ENCODE measurements around the gene CPEB4.

Gene CPEB4

GRCh38 chr5:173880306-173880985, 7.7 kb upstream of the CPEB4 start:
- Histone ChIP-seq H3K27ac (ENCODE audit: low read length, poor library complexity, severe bottlenecking) (no peak overlapping the region), H3K36me3 (ENCODE audit: control insufficient read depth in 1 of 2, insufficient read depth in 2 of 2, low read depth in 1 of 2, low read length in 2 of 2) (no peaks in the 10 kb centered on the region), H4K91ac (ENCODE audit: low read length) (no peak overlapping the region), H3K9ac (ENCODE audit: low read length) (peak overlapping the region; percentile 5), H2BK15ac (ENCODE audit: low read depth, poor library complexity, severe bottlenecking) (no peak overlapping the region), H3K4ac (ENCODE audit: low read depth in 1 of 2, low read length in 2 of 2) (no peak overlapping the region), H3K4me2 (ENCODE audit: low read length, poor library complexity, severe bottlenecking) (no peak overlapping the region), H2BK12ac (ENCODE audit: low read length in 2 of 2) (no peak overlapping the region), H3K79me1 (replicated peaks; ENCODE audit: low read length, poor library complexity, severe bottlenecking) (no peaks in the 10 kb centered on the region), H3K27me3 (ENCODE audit: control insufficient read depth in 1 of 2, insufficient read depth in 1 of 2, low read length in 2 of 2) (no peaks in the 10 kb centered on the region), H2BK120ac (ENCODE audit: low read depth, low read length) (no peak overlapping the region), H3K9me3 (ENCODE audit: control insufficient read depth, low read length) (peaks cover 4% of the 10 kb centered on the region), H4K8ac (ENCODE audit: low read length) (no peak overlapping the region), H3K14ac (ENCODE audit: low read length in 2 of 2) (no peak overlapping the region), H3K23ac (ENCODE audit: low read length in 2 of 2) (no peak overlapping the region), H2BK5ac (ENCODE audit: low read depth, low read length, poor library complexity, severe bottlenecking) (no peak overlapping the region), H3K4me3 (ENCODE audit: insufficient read depth in 1 of 2, low read depth in 1 of 2, low read length in 2 of 2) (no peak overlapping the region), H3K18ac (ENCODE audit: low read depth in 1 of 2, low read length in 2 of 2) (no peak overlapping the region), H2AFZ (ENCODE audit: low read depth, low read length) (no peak overlapping the region), H2AK5ac (ENCODE audit: low read length, severe bottlenecking) (no peak overlapping the region), H3K4me1 (ENCODE audit: control insufficient read depth, insufficient read depth, low read depth, low read length) (no peaks in the 10 kb centered on the region)
- peak; percentile 72 for DNase-seq
- 100% methylated on average over 4 of the region's 5 CpGs for WGBS

GRCh38 chr5:173881811-173882575, 6.2 kb upstream of the CPEB4 start:
- WGBS = 97% methylated on average over 5 of the region's 6 CpGs
- H3K4ac ChIP-seq (ENCODE audit: low read depth in 1 of 2, low read length in 2 of 2) = no peak overlapping the region

GRCh38 chr5:173882632-173883031, 5.5 kb upstream of the CPEB4 start:
- H3K27ac ChIP-seq (ENCODE audit: low read length, poor library complexity, severe bottlenecking) = no peak overlapping the region
- H3K4me2 ChIP-seq (ENCODE audit: low read length, poor library complexity, severe bottlenecking) = no peak overlapping the region
- DNase-seq = no peak
- no peak overlapping the region for H2BK12ac ChIP-seq (ENCODE audit: low read length in 2 of 2)
- no peak overlapping the region for H2AFZ ChIP-seq (ENCODE audit: low read depth, low read length)
- H3K79me1 ChIP-seq (replicated peaks; ENCODE audit: low read length, poor library complexity, severe bottlenecking) = no peaks in the 10 kb centered on the region
- no peak overlapping the region for H3K18ac ChIP-seq (ENCODE audit: low read depth in 1 of 2, low read length in 2 of 2)
- no peak overlapping the region for H3K14ac ChIP-seq (ENCODE audit: low read length in 2 of 2)
- no peak overlapping the region for H2BK15ac ChIP-seq (ENCODE audit: low read depth, poor library complexity, severe bottlenecking)
- H3K9me3 ChIP-seq (ENCODE audit: control insufficient read depth, low read length) = peaks cover 4% of the 10 kb centered on the region
- H3K23ac ChIP-seq (ENCODE audit: low read length in 2 of 2) = no peak overlapping the region
- H4K91ac ChIP-seq (ENCODE audit: low read length) = no peak overlapping the region
- no peak overlapping the region for H2BK5ac ChIP-seq (ENCODE audit: low read depth, low read length, poor library complexity, severe bottlenecking)
- H3K9ac ChIP-seq (ENCODE audit: low read length) = no peak overlapping the region
- H3K4me3 ChIP-seq (ENCODE audit: insufficient read depth in 1 of 2, low read depth in 1 of 2, low read length in 2 of 2) = no peak overlapping the region
- no peaks in the 10 kb centered on the region for H3K27me3 ChIP-seq (ENCODE audit: control insufficient read depth in 1 of 2, insufficient read depth in 1 of 2, low read length in 2 of 2)
- no peak overlapping the region for H2BK120ac ChIP-seq (ENCODE audit: low read depth, low read length)
- H3K36me3 ChIP-seq (ENCODE audit: control insufficient read depth in 1 of 2, insufficient read depth in 2 of 2, low read depth in 1 of 2, low read length in 2 of 2) = no peaks in the 10 kb centered on the region
- H3K4me1 ChIP-seq (ENCODE audit: control insufficient read depth, insufficient read depth, low read depth, low read length) = peaks cover 2% of the 10 kb centered on the region
- H2AK5ac ChIP-seq (ENCODE audit: low read length, severe bottlenecking) = no peak overlapping the region
- H3K4ac ChIP-seq (ENCODE audit: low read depth in 1 of 2, low read length in 2 of 2) = no peak overlapping the region
- no peak overlapping the region for H4K8ac ChIP-seq (ENCODE audit: low read length)

More at GRCh38 chr5:173881811-173882575, 6.2 kb upstream of the CPEB4 start:
- no peak overlapping the region for H3K4me3 ChIP-seq (ENCODE audit: insufficient read depth in 1 of 2, low read depth in 1 of 2, low read length in 2 of 2)
- H3K23ac ChIP-seq (ENCODE audit: low read length in 2 of 2) = no peak overlapping the region
- H3K9me3 ChIP-seq (ENCODE audit: control insufficient read depth, low read length) = peaks cover 4% of the 10 kb centered on the region
- H3K9ac ChIP-seq (ENCODE audit: low read length) = no peak overlapping the region
- no peak overlapping the region for H2BK15ac ChIP-seq (ENCODE audit: low read depth, poor library complexity, severe bottlenecking)
- no peaks in the 10 kb centered on the region for H3K27me3 ChIP-seq (ENCODE audit: control insufficient read depth in 1 of 2, insufficient read depth in 1 of 2, low read length in 2 of 2)
- H3K4me2 ChIP-seq (ENCODE audit: low read length, poor library complexity, severe bottlenecking) = no peak overlapping the region
- DNase-seq = no peak
- no peak overlapping the region for H4K8ac ChIP-seq (ENCODE audit: low read length)
- H3K18ac ChIP-seq (ENCODE audit: low read depth in 1 of 2, low read length in 2 of 2) = no peak overlapping the region
- H2AK5ac ChIP-seq (ENCODE audit: low read length, severe bottlenecking) = no peak overlapping the region
- H3K14ac ChIP-seq (ENCODE audit: low read length in 2 of 2) = no peak overlapping the region
- H3K79me1 ChIP-seq (replicated peaks; ENCODE audit: low read length, poor library complexity, severe bottlenecking) = no peaks in the 10 kb centered on the region
- no peaks in the 10 kb centered on the region for H3K36me3 ChIP-seq (ENCODE audit: control insufficient read depth in 1 of 2, insufficient read depth in 2 of 2, low read depth in 1 of 2, low read length in 2 of 2)
- no peak overlapping the region for H2BK120ac ChIP-seq (ENCODE audit: low read depth, low read length)
- H3K4me1 ChIP-seq (ENCODE audit: control insufficient read depth, insufficient read depth, low read depth, low read length) = no peaks in the 10 kb centered on the region
- H2BK12ac ChIP-seq (ENCODE audit: low read length in 2 of 2) = no peak overlapping the region
- no peak overlapping the region for H3K27ac ChIP-seq (ENCODE audit: low read length, poor library complexity, severe bottlenecking)
- no peak overlapping the region for H2AFZ ChIP-seq (ENCODE audit: low read depth, low read length)
- H2BK5ac ChIP-seq (ENCODE audit: low read depth, low read length, poor library complexity, severe bottlenecking) = no peak overlapping the region
- no peak overlapping the region for H4K91ac ChIP-seq (ENCODE audit: low read length)

DNA sequence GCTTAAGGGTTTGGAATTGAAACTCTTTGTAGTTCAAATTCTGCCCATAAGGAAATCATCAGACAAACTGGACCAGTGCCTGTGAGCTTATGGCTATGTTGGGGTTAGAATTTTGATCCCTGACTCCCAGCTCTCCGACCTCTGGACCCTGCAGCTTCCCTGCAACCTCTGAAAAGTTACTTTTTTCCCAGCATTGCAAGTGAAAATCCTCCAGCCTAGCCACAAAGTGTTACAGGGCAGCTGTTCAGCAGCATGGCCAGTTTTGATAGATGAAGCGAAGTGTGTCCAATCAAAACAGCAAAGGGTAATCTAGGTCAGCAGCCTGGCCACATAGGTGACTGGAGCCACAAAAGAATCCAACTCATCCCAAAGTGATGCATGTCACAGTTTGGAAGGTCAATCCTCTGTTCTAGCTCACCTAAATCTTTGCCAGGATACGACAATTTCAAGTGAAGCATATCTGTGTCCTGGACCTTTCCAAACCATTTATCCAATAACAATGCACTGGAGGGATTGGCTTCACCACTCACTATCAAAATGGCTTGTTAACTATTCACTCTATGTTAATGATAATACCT, 4.7 kb upstream of the CPEB4 start:
- peak overlapping the region; percentile 3 to 57 for H3K4ac ChIP-seq (ENCODE audit: low read depth in 1 of 2, low read length in 2 of 2)
- H3K9ac ChIP-seq (ENCODE audit: low read length) = no peak overlapping the region
- no peak overlapping the region for H2BK5ac ChIP-seq (ENCODE audit: low read depth, low read length, poor library complexity, severe bottlenecking)
- no peak overlapping the region for H3K14ac ChIP-seq (ENCODE audit: low read length in 2 of 2)
- H3K4me3 ChIP-seq (ENCODE audit: insufficient read depth in 1 of 2, low read depth in 1 of 2, low read length in 2 of 2) = no peak overlapping the region
- no peak for DNase-seq
- H3K27ac ChIP-seq (ENCODE audit: low read length, poor library complexity, severe bottlenecking) = no peak overlapping the region
- no peak overlapping the region for H4K91ac ChIP-seq (ENCODE audit: low read length)
- no peak overlapping the region for H2BK15ac ChIP-seq (ENCODE audit: low read depth, poor library complexity, severe bottlenecking)
- H2AFZ ChIP-seq (ENCODE audit: low read depth, low read length) = no peak overlapping the region
- peak overlapping the region in 1 of 2 experiments; percentile 55 for H3K18ac ChIP-seq (ENCODE audit: low read depth in 1 of 2, low read length in 2 of 2)
- no peaks in the 10 kb centered on the region for H3K36me3 ChIP-seq (ENCODE audit: control insufficient read depth in 1 of 2, insufficient read depth in 2 of 2, low read depth in 1 of 2, low read length in 2 of 2)
- no peak overlapping the region for H3K23ac ChIP-seq (ENCODE audit: low read length in 2 of 2)
- no peaks in the 10 kb centered on the region for H3K27me3 ChIP-seq (ENCODE audit: control insufficient read depth in 1 of 2, insufficient read depth in 1 of 2, low read length in 2 of 2)
- no peak overlapping the region for H2BK120ac ChIP-seq (ENCODE audit: low read depth, low read length)
- peaks cover 4% of the 10 kb centered on the region for H3K9me3 ChIP-seq (ENCODE audit: control insufficient read depth, low read length)
- no peaks in the 10 kb centered on the region for H3K79me1 ChIP-seq (replicated peaks; ENCODE audit: low read length, poor library complexity, severe bottlenecking)
- no peak overlapping the region for H2AK5ac ChIP-seq (ENCODE audit: low read length, severe bottlenecking)
- no peak overlapping the region for H3K4me2 ChIP-seq (ENCODE audit: low read length, poor library complexity, severe bottlenecking)
- H4K8ac ChIP-seq (ENCODE audit: low read length) = no peak overlapping the region
- H2BK12ac ChIP-seq (ENCODE audit: low read length in 2 of 2) = no peak overlapping the region
- peaks cover 2% of the 10 kb centered on the region for H3K4me1 ChIP-seq (ENCODE audit: control insufficient read depth, insufficient read depth, low read depth, low read length)
- 77% methylated on average over 3 of the region's 3 CpGs for WGBS
